Measurements from ENCODE around the gene FBXO44. TPM values are rescaled to one million over a fixed set of nuclear protein-coding genes. Genes with fewer than 3 reads are reported as not detected.
A peak's percentile ranks its signal among the peaks of the same experiment; 100 is the strongest.

Gene FBXO44
- total and polyA plus RNA-seq, 2 donors (not counting 1 experiment from before 2014, with no cell fraction given), result 8.1 to 17.8 TPM

DNA sequence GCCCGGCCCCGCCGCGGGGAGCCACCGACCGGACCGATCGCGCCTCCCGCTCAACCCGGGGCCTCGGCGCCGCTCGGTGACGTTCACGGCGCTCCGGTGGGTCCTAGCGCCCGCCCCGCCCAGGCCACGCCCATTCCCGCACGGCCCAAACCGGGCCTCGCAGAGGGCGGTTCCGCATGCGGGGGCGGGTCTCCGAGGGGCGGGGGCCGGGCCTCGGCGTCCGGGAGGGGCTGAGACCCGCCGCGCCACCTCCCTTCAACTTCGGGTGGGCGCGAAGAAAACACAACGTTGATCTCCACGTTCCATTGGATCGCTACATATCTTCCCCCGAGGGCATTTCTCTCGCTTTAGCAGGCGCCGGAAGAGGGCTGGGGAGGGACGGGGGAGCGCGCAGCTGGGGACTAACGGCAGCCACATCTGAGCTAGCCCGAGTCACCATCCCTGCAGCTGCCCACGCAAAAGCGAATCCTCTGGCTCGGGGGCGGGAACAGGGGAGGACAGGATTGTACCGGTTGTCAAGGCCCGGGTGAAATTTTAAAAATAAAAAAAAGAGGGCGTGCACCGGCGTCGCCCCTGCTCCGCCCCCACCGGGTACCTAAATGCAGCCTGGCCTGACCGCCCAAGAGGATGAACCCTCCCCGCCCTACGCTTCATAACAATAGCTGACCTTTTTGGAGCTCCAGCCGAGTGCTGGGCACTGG is 26.5 kb downstream of the FBXO44 start, which contains the start of gene MAD2L2:
Gene MAD2L2 (minus strand): TSS at position 78 of the 701 bp plus-strand sequence. CDS start 547 bp downstream, outside the sequence.
- Histone ChIP-seq H3K4me3 (replicated peaks in 1 of 4; ENCODE audit: control extremely low read depth in 1 of 4, insufficient read depth in 1 of 4, low read depth in 3 of 4, low read length in 4 of 4) (peak within 1 kb of the TSS; percentile 67 to 90 (median 80)), H3K4me2 (ENCODE audit: extremely low read depth, insufficient read depth, low read length) (peak within 1 kb of the TSS; percentile 95), H3K27ac (ENCODE audit: insufficient read depth, low read length) (peak within 1 kb of the TSS; percentile 86), H3K36me3 (ENCODE audit: control insufficient read depth, insufficient read depth, low read length) (no peaks in the 10 kb centered on the region), H3K4me1 (ENCODE audit: control insufficient read depth, extremely low read depth, insufficient read depth, low read length) (peaks cover 6% of the 10 kb centered on the region), H3K79me2 (ENCODE audit: control insufficient read depth, insufficient read depth, low read length) (no peaks in the 10 kb centered on the region), H3K9me3 (ENCODE audit: control insufficient read depth, insufficient read depth, low read depth, low read length) (no peaks in the 10 kb centered on the region), H4K20me1 (ENCODE audit: control insufficient read depth, extremely low read depth, insufficient read depth, low read length) (no peaks in the 10 kb centered on the region), H2AFZ (ENCODE audit: low read length) (peak within 1 kb of the TSS; percentile 93), H3K27me3 (ENCODE audit: control insufficient read depth, insufficient read depth, low read length) (peaks cover 3% of the 10 kb centered on the region), H3K9ac (ENCODE audit: insufficient read depth, low read length) (peak within 1 kb of the TSS; percentile 83)
- no peak for TF ChIP-seq EZH2 (IDR thresholded peaks at IDR 0.05; ENCODE audit: low read length, missing control alignments)
- TF ChIP-seq, protein P1, sequence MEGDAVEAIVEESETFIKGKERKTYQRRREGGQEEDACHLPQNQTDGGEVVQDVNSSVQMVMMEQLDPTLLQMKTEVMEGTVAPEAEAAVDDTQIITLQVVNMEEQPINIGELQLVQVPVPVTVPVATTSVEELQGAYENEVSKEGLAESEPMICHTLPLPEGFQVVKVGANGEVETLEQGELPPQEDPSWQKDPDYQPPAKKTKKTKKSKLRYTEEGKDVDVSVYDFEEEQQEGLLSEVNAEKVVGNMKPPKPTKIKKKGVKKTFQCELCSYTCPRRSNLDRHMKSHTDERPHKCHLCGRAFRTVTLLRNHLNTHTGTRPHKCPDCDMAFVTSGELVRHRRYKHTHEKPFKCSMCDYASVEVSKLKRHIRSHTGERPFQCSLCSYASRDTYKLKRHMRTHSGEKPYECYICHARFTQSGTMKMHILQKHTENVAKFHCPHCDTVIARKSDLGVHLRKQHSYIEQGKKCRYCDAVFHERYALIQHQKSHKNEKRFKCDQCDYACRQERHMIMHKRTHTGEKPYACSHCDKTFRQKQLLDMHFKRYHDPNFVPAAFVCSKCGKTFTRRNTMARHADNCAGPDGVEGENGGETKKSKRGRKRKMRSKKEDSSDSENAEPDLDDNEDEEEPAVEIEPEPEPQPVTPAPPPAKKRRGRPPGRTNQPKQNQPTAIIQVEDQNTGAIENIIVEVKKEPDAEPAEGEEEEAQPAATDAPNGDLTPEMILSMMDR (conservative IDR thresholded peaks at IDR 0.05 in 1 of 2, IDR thresholded peaks at IDR 0.05 in 1 of 2; ENCODE audit: low read depth in 1 of 2, low read length in 2 of 2), result no peak
- peak; percentile 71 to 74 for DNase-seq (ENCODE audit: low read depth in 2 of 2)

DNA sequence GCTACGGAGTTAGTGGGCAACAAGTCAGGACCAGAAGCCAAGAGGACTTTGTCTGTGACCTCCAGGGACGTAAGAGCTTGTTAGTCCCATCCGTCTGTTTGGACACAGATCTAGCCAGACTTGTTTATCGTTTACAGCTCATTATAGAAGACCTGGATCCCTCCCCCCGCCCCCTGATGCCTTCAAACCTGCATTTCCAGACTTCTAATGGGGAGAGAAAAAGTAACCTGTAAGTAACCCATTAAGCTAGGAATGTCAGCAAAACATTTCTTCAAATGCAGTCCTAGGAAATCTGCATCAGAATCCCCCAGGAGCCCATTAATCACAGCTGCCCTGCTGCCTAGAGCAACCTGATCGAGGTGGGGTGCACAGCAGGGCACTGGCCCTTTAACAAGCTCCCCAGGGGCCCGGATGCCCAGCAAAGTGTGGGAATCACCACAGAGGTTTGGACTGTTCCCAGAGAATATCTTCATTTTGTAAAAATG is 27.7 kb downstream of the FBXO44 start:
- Histone ChIP-seq H3K9me3 (ENCODE audit: control insufficient read depth, insufficient read depth, low read depth, low read length) (no peaks in the 10 kb centered on the region), H3K27me3 (ENCODE audit: control insufficient read depth, insufficient read depth, low read length) (peaks cover 3% of the 10 kb centered on the region), H4K20me1 (ENCODE audit: control insufficient read depth, extremely low read depth, insufficient read depth, low read length) (no peaks in the 10 kb centered on the region), H3K4me1 (ENCODE audit: control insufficient read depth, extremely low read depth, insufficient read depth, low read length) (peaks cover 6% of the 10 kb centered on the region), H3K4me2 (ENCODE audit: extremely low read depth, insufficient read depth, low read length) (no peak overlapping the region), H3K4me3 (replicated peaks in 1 of 4; ENCODE audit: control extremely low read depth in 1 of 4, insufficient read depth in 1 of 4, low read depth in 3 of 4, low read length in 4 of 4) (no peak overlapping the region), H3K9ac (ENCODE audit: insufficient read depth, low read length) (no peak overlapping the region), H3K27ac (ENCODE audit: insufficient read depth, low read length) (no peak overlapping the region), H3K36me3 (ENCODE audit: control insufficient read depth, insufficient read depth, low read length) (no peaks in the 10 kb centered on the region), H3K79me2 (ENCODE audit: control insufficient read depth, insufficient read depth, low read length) (no peaks in the 10 kb centered on the region), H2AFZ (ENCODE audit: low read length) (peak overlapping the region; percentile 26)
- no peak for TF ChIP-seq EZH2 (IDR thresholded peaks at IDR 0.05; ENCODE audit: low read length, missing control alignments)
- TF ChIP-seq, protein P1 (conservative IDR thresholded peaks at IDR 0.05 in 1 of 2, IDR thresholded peaks at IDR 0.05 in 1 of 2; ENCODE audit: low read depth in 1 of 2, low read length in 2 of 2), result no peak
- no peak for DNase-seq (ENCODE audit: low read depth in 2 of 2)

DNA sequence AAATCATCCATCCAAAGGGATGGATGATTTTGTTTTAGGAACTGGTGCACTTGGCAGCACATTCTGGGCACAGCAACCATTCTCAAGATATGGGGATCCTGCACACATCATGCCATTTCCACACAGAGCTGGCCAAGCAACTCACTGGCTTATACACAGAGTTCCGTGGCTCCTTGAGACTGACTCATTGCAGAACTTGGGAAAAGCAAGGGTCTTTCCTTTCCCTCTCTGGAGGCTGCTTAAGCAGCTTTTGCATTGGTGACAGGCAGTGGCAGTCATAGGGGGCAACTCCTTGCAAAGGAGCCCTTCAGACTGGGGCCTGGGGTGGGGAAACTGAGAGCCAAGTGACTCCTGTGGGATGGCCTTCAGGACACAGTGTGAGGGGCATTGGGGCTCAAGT is 28.1 kb downstream of the FBXO44 start:
- Histone ChIP-seq H3K27me3 (ENCODE audit: control insufficient read depth, insufficient read depth, low read length) (peaks cover 3% of the 10 kb centered on the region), H4K20me1 (ENCODE audit: control insufficient read depth, extremely low read depth, insufficient read depth, low read length) (no peaks in the 10 kb centered on the region), H3K9ac (ENCODE audit: insufficient read depth, low read length) (no peak overlapping the region), H3K4me2 (ENCODE audit: extremely low read depth, insufficient read depth, low read length) (no peak overlapping the region), H3K4me3 (replicated peaks in 1 of 4; ENCODE audit: control extremely low read depth in 1 of 4, insufficient read depth in 1 of 4, low read depth in 3 of 4, low read length in 4 of 4) (no peak overlapping the region), H3K79me2 (ENCODE audit: control insufficient read depth, insufficient read depth, low read length) (no peaks in the 10 kb centered on the region), H2AFZ (ENCODE audit: low read length) (no peak overlapping the region), H3K4me1 (ENCODE audit: control insufficient read depth, extremely low read depth, insufficient read depth, low read length) (peaks cover 6% of the 10 kb centered on the region), H3K27ac (ENCODE audit: insufficient read depth, low read length) (no peak overlapping the region), H3K9me3 (ENCODE audit: control insufficient read depth, insufficient read depth, low read depth, low read length) (no peaks in the 10 kb centered on the region), H3K36me3 (ENCODE audit: control insufficient read depth, insufficient read depth, low read length) (no peaks in the 10 kb centered on the region)
- peak in 1 of 2 donors; percentile 23 for DNase-seq (ENCODE audit: low read depth in 2 of 2)
- no peak for TF ChIP-seq EZH2 (IDR thresholded peaks at IDR 0.05; ENCODE audit: low read length, missing control alignments)
- TF ChIP-seq, protein P1 (conservative IDR thresholded peaks at IDR 0.05 in 1 of 2, IDR thresholded peaks at IDR 0.05 in 1 of 2; ENCODE audit: low read depth in 1 of 2, low read length in 2 of 2), result no peak
